HEK293 (cell line): ENCODE results near the gene CALR3.

Experiments
- FEZF1 ChIP-seq: fragments of 450-650 bp; formaldehyde crosslinking; IDR thresholded peaks from 2 replicates; pipeline ENCODE4 v1.5.1; 2016; ENCODE audit warnings: missing biosample characterization, missing genetic modification characterization
- ZBTB17 ChIP-seq: fragments of 450-650 bp; formaldehyde crosslinking; IDR thresholded peaks from 2 replicates; pipeline ENCODE4 v1.5.1; 2016; ENCODE audit warnings: missing biosample characterization, missing genetic modification characterization
- ZBTB21 ChIP-seq: fragments of 450-650 bp; formaldehyde crosslinking; IDR thresholded peaks from 2 replicates; pipeline ENCODE4 v1.5.1; 2017; ENCODE audit warnings: missing biosample characterization, missing genetic modification characterization
- ZBTB8A ChIP-seq: fragments of 450-650 bp; formaldehyde crosslinking; IDR thresholded peaks from 2 replicates; pipeline ENCODE4 v1.5.1; 2016; ENCODE audit warnings: missing biosample characterization, missing genetic modification characterization
- ZNF423 ChIP-seq: fragments of 450-650 bp; formaldehyde crosslinking; IDR thresholded peaks from 2 replicates; pipeline ENCODE4 v1.5.1; 2016; ENCODE audit warnings: missing biosample characterization, missing genetic modification characterization
- ZNF555 ChIP-seq: fragments of 450-650 bp; formaldehyde crosslinking; conservative IDR thresholded peaks from 2 replicates; pipeline ENCODE4 v1.5.1; 2017; ENCODE audit warnings: missing biosample characterization, mild to moderate bottlenecking, missing genetic modification characterization, inconsistent platforms
- ZNF561 ChIP-seq: fragments of 450-650 bp; IDR thresholded peaks from 2 replicates; pipeline ENCODE4 v1.5.1; 2018; ENCODE audit warnings: missing biosample characterization, missing genetic modification characterization, borderline replicate concordance
- ZNF629 ChIP-seq: fragments of 450-650 bp; formaldehyde crosslinking; IDR thresholded peaks from 2 replicates; pipeline ENCODE4 v1.5.1; 2017; ENCODE audit warnings: missing biosample characterization, missing genetic modification characterization
- TF ChIP-seq, protein P1 (sequence below): fragments of 450-650 bp; formaldehyde crosslinking; IDR thresholded peaks from 2 replicates; pipeline ENCODE4 v1.5.1; 2016; ENCODE audit warnings: missing biosample characterization, missing genetic modification characterization, borderline replicate concordance
- TF ChIP-seq, protein P2 (sequence below): fragments of 450-650 bp; formaldehyde crosslinking; IDR thresholded peaks from 2 replicates; pipeline ENCODE4 v1.5.1; 2017; ENCODE audit warnings: missing biosample characterization, missing genetic modification characterization
- TF ChIP-seq, protein P3 (sequence below): fragments of 450-650 bp; formaldehyde crosslinking; IDR thresholded peaks from 2 replicates; pipeline ENCODE4 v1.5.1; 2017; ENCODE audit warnings: missing biosample characterization, missing genetic modification characterization
- TF ChIP-seq, protein P4 (sequence below): fragments of 450-650 bp; formaldehyde crosslinking; IDR thresholded peaks from 2 replicates; pipeline ENCODE4 v1.5.1; 2016; ENCODE audit warnings: missing biosample characterization, missing genetic modification characterization
- TF ChIP-seq, protein P5 (sequence below): fragments of 450-650 bp; formaldehyde crosslinking; IDR thresholded peaks from 2 replicates; pipeline ENCODE4 v1.5.1; 2017; ENCODE audit warnings: missing biosample characterization, missing genetic modification characterization
- TF ChIP-seq, protein P6 (sequence below): fragments of 450-650 bp; formaldehyde crosslinking; IDR thresholded peaks from 2 replicates; pipeline ENCODE4 v1.5.1; 2016; ENCODE audit warnings: missing biosample characterization, missing genetic modification characterization
- TF ChIP-seq, protein P7 (sequence below): fragments of 450-650 bp; formaldehyde crosslinking; IDR thresholded peaks from 2 replicates; pipeline ENCODE4 v1.5.1; 2016; ENCODE audit warnings: missing biosample characterization, missing genetic modification characterization
- TF ChIP-seq, protein P8 (sequence below): fragments of 450-650 bp; formaldehyde crosslinking; IDR thresholded peaks from 2 replicates; pipeline ENCODE4 v1.5.1; 2016; ENCODE audit warnings: missing biosample characterization, missing genetic modification characterization, borderline replicate concordance

CALR3 gene

DNA sequence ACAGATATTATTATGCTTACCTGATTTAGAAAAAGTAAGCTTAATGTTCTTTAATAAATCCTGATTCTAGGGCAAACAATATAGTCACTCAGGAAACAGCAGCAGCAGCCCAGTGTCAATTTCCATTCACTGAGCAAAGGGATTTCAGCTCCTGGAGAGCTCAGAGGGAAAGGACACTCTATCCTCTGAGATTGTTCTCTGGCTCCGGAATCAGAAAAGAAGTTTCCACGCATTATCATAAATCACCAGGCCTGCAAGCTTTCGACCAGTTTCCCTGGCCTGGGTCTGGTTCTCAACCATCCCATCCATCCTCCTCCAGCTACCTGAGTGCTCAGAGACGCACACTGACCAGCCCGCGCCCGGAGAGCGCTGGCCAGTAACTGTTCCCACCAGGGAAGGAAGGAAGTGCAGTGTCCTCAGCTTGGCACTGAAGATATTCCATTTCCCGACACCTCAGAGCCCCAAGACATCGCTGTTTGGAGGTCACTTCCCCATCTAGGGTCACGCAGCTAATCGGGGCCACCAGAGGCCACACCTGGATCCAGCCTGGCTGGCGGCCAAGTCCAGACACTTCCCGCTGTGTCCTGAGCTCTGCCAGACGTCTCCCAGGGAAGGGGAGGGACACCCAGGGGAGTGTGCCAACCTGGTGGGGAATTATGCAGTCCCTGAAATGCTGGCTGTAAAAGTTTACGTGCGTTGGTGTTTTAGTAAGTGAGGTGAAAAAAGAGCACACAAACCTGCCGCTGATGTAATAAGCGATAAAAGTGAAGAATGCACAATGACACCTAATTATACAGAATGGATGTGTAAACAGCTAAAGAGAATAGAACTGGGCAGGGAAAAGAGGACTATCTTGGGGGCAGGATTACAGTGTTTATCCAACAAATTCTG lies 53.3 kb downstream of the CALR3 start (continued):
- TF ChIP-seq, protein P1, sequence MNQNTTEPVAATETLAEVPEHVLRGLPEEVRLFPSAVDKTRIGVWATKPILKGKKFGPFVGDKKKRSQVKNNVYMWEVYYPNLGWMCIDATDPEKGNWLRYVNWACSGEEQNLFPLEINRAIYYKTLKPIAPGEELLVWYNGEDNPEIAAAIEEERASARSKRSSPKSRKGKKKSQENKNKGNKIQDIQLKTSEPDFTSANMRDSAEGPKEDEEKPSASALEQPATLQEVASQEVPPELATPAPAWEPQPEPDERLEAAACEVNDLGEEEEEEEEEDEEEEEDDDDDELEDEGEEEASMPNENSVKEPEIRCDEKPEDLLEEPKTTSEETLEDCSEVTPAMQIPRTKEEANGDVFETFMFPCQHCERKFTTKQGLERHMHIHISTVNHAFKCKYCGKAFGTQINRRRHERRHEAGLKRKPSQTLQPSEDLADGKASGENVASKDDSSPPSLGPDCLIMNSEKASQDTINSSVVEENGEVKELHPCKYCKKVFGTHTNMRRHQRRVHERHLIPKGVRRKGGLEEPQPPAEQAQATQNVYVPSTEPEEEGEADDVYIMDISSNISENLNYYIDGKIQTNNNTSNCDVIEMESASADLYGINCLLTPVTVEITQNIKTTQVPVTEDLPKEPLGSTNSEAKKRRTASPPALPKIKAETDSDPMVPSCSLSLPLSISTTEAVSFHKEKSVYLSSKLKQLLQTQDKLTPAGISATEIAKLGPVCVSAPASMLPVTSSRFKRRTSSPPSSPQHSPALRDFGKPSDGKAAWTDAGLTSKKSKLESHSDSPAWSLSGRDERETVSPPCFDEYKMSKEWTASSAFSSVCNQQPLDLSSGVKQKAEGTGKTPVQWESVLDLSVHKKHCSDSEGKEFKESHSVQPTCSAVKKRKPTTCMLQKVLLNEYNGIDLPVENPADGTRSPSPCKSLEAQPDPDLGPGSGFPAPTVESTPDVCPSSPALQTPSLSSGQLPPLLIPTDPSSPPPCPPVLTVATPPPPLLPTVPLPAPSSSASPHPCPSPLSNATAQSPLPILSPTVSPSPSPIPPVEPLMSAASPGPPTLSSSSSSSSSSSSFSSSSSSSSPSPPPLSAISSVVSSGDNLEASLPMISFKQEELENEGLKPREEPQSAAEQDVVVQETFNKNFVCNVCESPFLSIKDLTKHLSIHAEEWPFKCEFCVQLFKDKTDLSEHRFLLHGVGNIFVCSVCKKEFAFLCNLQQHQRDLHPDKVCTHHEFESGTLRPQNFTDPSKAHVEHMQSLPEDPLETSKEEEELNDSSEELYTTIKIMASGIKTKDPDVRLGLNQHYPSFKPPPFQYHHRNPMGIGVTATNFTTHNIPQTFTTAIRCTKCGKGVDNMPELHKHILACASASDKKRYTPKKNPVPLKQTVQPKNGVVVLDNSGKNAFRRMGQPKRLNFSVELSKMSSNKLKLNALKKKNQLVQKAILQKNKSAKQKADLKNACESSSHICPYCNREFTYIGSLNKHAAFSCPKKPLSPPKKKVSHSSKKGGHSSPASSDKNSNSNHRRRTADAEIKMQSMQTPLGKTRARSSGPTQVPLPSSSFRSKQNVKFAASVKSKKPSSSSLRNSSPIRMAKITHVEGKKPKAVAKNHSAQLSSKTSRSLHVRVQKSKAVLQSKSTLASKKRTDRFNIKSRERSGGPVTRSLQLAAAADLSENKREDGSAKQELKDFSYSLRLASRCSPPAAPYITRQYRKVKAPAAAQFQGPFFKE (tag by site-specific recombination), result no peak
- TF ChIP-seq, protein P2, sequence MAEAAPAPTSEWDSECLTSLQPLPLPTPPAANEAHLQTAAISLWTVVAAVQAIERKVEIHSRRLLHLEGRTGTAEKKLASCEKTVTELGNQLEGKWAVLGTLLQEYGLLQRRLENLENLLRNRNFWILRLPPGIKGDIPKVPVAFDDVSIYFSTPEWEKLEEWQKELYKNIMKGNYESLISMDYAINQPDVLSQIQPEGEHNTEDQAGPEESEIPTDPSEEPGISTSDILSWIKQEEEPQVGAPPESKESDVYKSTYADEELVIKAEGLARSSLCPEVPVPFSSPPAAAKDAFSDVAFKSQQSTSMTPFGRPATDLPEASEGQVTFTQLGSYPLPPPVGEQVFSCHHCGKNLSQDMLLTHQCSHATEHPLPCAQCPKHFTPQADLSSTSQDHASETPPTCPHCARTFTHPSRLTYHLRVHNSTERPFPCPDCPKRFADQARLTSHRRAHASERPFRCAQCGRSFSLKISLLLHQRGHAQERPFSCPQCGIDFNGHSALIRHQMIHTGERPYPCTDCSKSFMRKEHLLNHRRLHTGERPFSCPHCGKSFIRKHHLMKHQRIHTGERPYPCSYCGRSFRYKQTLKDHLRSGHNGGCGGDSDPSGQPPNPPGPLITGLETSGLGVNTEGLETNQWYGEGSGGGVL, result peak; percentile 59
- TF ChIP-seq ZNF629, result peak; percentile 64
- TF ChIP-seq, protein P3, sequence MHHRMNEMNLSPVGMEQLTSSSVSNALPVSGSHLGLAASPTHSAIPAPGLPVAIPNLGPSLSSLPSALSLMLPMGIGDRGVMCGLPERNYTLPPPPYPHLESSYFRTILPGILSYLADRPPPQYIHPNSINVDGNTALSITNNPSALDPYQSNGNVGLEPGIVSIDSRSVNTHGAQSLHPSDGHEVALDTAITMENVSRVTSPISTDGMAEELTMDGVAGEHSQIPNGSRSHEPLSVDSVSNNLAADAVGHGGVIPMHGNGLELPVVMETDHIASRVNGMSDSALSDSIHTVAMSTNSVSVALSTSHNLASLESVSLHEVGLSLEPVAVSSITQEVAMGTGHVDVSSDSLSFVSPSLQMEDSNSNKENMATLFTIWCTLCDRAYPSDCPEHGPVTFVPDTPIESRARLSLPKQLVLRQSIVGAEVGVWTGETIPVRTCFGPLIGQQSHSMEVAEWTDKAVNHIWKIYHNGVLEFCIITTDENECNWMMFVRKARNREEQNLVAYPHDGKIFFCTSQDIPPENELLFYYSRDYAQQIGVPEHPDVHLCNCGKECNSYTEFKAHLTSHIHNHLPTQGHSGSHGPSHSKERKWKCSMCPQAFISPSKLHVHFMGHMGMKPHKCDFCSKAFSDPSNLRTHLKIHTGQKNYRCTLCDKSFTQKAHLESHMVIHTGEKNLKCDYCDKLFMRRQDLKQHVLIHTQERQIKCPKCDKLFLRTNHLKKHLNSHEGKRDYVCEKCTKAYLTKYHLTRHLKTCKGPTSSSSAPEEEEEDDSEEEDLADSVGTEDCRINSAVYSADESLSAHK (tag by site-specific recombination), result peak; percentile 54; the same call in 1 of the 2 replicates
- peak; percentile 97 for TF ChIP-seq FEZF1 (tag by site-specific recombination)
- TF ChIP-seq, protein P4, sequence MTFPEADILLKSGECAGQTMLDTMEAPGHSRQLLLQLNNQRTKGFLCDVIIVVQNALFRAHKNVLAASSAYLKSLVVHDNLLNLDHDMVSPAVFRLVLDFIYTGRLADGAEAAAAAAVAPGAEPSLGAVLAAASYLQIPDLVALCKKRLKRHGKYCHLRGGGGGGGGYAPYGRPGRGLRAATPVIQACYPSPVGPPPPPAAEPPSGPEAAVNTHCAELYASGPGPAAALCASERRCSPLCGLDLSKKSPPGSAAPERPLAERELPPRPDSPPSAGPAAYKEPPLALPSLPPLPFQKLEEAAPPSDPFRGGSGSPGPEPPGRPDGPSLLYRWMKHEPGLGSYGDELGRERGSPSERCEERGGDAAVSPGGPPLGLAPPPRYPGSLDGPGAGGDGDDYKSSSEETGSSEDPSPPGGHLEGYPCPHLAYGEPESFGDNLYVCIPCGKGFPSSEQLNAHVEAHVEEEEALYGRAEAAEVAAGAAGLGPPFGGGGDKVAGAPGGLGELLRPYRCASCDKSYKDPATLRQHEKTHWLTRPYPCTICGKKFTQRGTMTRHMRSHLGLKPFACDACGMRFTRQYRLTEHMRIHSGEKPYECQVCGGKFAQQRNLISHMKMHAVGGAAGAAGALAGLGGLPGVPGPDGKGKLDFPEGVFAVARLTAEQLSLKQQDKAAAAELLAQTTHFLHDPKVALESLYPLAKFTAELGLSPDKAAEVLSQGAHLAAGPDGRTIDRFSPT, result peak; percentile 82
- no peak for TF ChIP-seq ZNF423 (tag by site-specific recombination)
- TF ChIP-seq, protein P5, sequence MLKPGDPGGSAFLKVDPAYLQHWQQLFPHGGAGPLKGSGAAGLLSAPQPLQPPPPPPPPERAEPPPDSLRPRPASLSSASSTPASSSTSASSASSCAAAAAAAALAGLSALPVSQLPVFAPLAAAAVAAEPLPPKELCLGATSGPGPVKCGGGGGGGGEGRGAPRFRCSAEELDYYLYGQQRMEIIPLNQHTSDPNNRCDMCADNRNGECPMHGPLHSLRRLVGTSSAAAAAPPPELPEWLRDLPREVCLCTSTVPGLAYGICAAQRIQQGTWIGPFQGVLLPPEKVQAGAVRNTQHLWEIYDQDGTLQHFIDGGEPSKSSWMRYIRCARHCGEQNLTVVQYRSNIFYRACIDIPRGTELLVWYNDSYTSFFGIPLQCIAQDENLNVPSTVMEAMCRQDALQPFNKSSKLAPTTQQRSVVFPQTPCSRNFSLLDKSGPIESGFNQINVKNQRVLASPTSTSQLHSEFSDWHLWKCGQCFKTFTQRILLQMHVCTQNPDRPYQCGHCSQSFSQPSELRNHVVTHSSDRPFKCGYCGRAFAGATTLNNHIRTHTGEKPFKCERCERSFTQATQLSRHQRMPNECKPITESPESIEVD (tag by site-specific recombination), result peak; percentile 97
- TF ChIP-seq ZNF561, result no peak
- TF ChIP-seq ZBTB17 (tag by site-specific recombination), result peak; percentile 69; the same call in 1 of the 2 replicates
- TF ChIP-seq, protein P6, sequence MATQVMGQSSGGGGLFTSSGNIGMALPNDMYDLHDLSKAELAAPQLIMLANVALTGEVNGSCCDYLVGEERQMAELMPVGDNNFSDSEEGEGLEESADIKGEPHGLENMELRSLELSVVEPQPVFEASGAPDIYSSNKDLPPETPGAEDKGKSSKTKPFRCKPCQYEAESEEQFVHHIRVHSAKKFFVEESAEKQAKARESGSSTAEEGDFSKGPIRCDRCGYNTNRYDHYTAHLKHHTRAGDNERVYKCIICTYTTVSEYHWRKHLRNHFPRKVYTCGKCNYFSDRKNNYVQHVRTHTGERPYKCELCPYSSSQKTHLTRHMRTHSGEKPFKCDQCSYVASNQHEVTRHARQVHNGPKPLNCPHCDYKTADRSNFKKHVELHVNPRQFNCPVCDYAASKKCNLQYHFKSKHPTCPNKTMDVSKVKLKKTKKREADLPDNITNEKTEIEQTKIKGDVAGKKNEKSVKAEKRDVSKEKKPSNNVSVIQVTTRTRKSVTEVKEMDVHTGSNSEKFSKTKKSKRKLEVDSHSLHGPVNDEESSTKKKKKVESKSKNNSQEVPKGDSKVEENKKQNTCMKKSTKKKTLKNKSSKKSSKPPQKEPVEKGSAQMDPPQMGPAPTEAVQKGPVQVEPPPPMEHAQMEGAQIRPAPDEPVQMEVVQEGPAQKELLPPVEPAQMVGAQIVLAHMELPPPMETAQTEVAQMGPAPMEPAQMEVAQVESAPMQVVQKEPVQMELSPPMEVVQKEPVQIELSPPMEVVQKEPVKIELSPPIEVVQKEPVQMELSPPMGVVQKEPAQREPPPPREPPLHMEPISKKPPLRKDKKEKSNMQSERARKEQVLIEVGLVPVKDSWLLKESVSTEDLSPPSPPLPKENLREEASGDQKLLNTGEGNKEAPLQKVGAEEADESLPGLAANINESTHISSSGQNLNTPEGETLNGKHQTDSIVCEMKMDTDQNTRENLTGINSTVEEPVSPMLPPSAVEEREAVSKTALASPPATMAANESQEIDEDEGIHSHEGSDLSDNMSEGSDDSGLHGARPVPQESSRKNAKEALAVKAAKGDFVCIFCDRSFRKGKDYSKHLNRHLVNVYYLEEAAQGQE (tag by site-specific recombination), result peak; percentile 67
- TF ChIP-seq, protein P7, sequence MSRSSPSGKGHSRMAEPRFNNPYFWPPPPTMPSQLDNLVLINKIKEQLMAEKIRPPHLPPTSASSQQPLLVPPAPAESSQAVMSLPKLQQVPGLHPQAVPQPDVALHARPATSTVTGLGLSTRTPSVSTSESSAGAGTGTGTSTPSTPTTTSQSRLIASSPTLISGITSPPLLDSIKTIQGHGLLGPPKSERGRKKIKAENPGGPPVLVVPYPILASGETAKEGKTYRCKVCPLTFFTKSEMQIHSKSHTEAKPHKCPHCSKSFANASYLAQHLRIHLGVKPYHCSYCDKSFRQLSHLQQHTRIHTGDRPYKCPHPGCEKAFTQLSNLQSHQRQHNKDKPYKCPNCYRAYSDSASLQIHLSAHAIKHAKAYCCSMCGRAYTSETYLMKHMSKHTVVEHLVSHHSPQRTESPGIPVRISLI (tag by site-specific recombination), result peak; percentile 80
- TF ChIP-seq, protein P8, sequence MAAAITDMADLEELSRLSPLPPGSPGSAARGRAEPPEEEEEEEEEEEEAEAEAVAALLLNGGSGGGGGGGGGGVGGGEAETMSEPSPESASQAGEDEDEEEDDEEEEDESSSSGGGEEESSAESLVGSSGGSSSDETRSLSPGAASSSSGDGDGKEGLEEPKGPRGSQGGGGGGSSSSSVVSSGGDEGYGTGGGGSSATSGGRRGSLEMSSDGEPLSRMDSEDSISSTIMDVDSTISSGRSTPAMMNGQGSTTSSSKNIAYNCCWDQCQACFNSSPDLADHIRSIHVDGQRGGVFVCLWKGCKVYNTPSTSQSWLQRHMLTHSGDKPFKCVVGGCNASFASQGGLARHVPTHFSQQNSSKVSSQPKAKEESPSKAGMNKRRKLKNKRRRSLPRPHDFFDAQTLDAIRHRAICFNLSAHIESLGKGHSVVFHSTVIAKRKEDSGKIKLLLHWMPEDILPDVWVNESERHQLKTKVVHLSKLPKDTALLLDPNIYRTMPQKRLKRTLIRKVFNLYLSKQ, result no peak
- TF ChIP-seq ZBTB21 (tag by site-specific recombination), result peak; percentile 33; the same call in 1 of the 2 replicates
- no peak for TF ChIP-seq ZBTB8A (tag by site-specific recombination)
- TF ChIP-seq ZNF555 (tag by site-specific recombination), result no peak
